ENCODE measurements around the gene LAMA3.
A peak's percentile ranks its signal among the peaks of the same experiment; 100 is the strongest.

The LAMA3 gene

GRCh38 chr18:23921716-23922285, 232.5 kb downstream of the LAMA3 start:
- DNase-seq, result no peak

DNA sequence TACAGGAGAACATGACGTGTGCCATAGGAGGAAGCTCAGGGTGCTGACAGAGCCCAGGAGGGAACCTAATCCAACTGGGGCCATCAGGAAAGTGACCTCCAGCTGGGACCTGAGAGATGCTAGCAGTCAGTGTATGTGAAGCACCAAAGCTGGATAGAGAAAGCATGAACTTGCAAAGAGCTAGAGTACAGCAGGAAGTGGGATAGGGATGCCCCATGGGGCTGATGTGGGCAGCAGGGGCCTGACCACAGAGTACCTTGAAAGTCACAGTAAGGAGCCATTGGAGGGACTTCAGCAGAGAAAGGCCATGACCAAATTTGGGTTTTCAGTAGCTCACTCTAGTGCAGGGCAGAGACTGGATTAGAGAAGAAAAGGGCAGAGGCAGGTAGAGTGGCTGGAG, 233.7 kb downstream of the LAMA3 start:
- no peak for DNase-seq

- no peak for DNase-seq
Measured at GRCh38 chr18:23924813-23925212, 235.6 kb downstream of the LAMA3 start.

- no peak for DNase-seq
Measured at GRCh38 chr18:23926571-23926970, 237.3 kb downstream of the LAMA3 start.

DNA sequence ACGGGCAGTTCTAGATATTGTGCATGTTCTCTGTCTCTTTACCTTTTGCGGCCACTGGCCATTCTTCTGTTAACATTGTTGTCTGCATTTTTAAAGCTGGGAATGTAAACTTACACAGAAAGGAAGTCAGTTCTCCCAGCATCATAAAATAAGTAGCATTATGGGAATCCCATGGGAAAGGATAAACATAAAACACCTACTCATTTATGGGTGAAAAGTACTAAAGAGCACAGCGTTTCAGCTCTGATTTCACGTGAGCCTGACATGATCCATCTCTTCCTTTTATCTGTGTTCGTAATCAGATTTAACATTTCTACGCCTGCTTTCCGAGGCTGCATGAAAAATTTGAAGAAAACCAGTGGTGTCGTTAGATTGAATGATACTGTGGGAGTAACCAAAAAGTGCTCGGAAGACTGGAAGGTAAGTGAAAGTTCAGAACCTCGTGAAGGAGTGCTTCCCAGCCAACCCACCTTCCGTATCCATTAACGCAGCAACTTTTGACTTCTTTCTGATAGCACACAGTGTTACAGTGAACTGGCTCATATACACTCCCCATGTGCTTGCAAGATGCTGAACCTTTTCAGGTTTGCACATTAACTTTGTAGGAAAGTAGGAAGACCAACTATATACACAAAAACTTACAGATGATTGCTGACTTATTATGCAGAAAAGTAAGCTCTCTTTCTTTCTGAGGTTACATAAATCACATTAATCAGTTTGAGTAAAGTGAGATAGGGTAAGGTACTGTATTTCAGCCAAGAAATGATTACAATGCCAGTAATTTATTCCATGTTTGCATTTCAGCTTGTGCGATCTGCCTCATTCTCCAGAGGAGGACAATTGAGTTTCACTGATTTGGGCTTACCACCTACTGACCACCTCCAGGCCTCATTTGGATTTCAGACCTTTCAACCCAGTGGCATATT, 238.8 kb downstream of the LAMA3 start:
- DNase-seq, result no peak

DNA sequence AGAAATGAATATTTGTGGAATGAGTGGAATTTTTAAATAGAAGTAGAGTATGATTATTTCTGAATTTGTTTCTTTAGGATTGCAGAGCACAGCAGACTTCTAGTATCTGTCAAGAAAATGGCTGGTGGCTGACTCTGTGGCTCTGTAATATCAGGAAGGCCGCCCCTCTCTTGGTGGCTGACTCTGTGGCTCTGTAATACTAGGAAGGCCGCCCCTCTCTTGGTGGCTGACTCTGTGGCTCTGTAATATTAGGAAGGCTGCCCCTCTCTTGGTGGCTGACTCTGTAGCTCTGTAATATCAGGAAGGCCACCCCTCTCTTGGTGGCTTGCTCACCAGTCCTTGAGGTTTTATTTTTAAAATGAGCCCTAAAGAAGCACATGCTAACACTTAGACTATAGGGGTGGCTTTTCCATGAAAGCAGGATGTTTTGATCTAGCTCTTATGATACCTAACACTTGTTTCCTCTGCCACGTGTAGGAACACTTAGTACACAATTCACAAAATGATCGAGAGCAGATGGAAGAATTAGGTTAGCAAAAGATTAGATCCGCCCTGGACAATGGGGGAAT, 240.2 kb downstream of the LAMA3 start:
- no peak for DNase-seq

DNA sequence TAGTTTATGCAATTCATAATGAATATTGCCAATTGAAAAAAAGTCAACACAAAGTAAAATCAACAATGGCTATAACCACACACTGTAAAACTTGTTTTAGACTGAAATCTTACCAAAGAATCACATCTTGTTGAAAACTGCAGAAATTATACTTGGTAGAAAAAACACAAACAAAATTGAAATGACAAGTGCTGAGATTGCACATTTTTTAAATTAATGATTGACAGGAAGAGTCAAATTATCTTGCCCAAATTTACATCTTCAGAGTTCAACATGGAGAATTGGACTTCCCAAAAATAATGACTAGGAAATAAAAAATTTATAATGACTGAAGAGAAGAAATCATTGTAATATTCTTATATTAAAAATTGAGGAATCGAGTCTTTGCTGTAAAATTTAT, 240.7 kb downstream of the LAMA3 start:
- DNase-seq, result no peak

DNA sequence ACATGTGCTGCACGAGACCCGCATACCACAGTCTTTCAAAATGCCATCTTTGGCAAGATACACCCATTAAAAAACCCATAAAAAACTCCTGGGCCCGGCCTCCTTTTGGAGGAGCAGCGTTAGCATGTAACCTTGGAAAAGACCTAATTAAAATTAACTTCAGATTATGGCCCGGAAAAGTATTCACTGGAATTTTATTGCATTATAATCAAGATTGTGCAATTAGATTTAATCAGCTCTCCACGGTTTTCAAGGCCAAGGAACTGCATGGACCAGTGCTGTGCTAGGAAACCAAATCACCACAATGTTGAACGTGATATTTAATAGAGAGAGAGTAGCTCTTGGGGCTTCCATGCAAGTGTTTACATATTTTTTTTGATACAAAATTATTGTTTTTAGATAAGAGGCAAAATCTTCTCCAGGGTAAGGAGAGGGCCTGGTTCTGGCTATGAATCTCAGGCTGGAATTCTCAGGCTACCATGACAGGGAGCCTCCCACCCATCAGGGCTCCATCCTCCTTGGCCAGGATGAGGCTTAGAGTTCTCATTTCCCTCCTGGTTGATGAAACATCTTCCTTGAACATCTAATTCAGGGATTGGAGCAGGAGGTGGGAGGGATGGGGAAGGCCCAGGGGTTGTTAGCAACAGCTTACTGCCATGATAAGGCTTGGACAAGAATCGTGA, 243.3 kb downstream of the LAMA3 start:
- no peak for DNase-seq

- DNase-seq, result no peak
Measured at GRCh38 chr18:23933407-23933806, 244.2 kb downstream of the LAMA3 start.

DNA sequence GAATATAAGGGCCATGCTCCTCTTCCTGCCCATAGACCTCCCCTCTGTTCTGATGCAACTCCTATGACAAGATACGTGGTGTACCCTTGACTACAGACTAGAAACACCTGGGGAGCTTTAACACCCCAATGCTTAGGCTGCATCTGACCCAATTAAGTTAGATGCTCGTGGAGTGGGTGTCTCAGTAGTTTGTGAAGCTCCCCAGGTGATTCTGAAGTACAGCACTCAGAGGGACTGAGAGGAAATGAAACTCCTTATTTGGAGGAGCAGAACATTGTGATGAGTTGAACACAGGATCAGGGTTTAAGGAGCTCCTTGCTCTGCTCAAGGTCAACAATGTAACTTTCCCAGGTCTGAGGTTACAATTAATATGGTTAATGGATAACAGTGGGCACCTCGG, 245.0 kb downstream of the LAMA3 start:
- no peak for DNase-seq

DNA sequence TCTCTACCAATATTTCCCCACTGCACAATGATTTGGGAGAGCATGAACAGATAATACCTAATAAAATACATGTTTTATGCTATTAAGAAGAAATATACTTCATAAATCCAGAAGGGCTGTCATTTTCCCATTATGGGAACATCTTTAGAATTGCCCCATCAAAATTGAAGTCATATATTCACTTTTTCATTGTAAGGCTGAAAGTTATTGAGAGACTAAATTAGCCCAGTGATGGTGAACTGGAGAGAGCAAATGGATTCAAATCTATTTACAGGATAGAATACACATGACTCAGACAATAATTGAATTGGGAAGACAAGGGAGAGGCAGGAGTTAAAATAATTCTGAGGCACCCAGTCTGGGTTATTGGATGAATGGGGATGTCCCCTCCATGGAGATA, 245.6 kb downstream of the LAMA3 start:
- DNase-seq, result no peak

DNA sequence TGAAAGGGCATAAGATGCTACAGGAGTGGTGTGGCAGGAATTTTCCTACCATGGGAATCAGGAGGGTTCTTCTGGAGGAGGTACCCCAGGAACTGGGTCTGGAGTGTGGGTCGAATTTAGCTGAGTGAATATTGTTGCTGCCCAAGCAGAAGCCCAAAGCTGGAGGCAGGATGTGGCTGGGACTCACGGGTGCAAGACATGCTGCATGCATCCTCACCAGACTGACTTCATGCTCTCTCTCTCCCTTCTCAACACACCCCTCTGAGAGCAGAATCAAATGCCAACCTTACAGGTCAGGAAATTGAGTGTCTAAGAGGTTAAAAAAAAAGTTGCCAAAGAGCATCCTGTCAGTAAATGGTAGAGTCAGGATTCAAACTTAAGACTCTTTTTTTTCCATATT, 246.6 kb downstream of the LAMA3 start:
- peak in 2 of 4 experiments; percentile 4 to 5 for DNase-seq

- DNase-seq, result no peak
Measured at GRCh38 chr18:23936381-23936958, 247.2 kb downstream of the LAMA3 start.

GRCh38 chr18:23938043-23938756, 248.9 kb downstream of the LAMA3 start:
- no peak for DNase-seq

DNA sequence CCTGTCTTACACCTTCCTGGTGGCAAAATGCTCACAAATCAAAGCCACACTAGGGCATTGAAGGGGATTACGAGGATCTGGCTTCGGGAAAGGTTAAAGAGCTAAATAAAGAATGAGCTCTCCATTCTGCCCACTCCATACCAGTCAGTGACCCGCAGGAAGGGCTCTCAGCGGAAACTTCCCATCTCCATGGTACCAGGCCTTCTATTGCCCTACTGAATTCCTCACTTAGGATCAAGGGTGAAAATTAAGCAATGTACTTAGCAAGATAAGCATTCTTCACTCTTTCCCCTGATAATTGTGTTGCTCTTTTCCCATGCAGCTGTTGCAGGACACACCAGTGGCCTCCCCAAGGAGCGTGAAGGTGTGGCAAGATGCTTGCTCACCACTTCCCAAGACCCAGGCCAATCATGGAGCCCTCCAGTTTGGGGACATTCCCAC, 249.7 kb downstream of the LAMA3 start:
- DNase-seq, result no peak

GRCh38 chr18:23939366-23939765, 250.1 kb downstream of the LAMA3 start:
- no peak for DNase-seq

DNA sequence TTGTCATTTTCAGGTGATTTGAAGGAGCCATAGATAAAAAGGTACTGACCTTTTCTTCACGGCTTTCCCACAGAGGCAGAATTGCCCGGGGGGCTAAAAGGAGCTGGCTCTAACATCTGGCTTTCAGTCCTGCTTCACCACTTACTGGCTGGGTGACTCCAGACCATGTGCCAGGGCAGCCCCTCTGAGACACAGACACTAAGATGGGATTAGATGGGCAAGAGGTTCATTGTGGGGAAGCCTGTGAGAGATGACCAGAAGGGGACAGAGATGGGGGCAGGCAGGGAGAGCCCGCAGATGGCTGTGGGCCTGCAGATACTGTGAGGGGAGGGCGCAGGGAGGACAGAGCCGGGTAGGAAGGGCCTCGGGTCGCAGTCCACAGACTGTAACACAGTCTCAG, 250.6 kb downstream of the LAMA3 start:
- no peak for DNase-seq

DNA sequence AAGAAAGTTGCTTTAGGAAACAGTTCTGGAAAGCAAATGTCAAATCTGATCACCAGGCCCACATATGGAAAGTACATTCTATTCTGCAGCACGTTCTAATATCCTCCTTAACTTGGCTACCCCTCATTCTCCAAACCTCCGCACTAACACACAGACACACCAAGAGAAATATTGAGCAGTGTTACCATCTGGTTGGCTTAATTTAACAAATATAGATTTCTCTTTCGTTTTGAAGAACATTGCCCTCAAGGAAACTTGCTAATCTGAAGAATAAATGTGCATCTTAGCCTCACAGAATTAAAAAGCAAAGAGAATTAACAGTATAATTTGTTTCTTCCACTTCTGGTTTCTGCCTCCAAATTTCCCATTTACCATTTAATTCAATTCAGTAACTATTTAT, 252.5 kb downstream of the LAMA3 start:
- no peak for DNase-seq

GRCh38 chr18:23943104-23943503, 253.9 kb downstream of the LAMA3 start:
- no peak for DNase-seq

DNA sequence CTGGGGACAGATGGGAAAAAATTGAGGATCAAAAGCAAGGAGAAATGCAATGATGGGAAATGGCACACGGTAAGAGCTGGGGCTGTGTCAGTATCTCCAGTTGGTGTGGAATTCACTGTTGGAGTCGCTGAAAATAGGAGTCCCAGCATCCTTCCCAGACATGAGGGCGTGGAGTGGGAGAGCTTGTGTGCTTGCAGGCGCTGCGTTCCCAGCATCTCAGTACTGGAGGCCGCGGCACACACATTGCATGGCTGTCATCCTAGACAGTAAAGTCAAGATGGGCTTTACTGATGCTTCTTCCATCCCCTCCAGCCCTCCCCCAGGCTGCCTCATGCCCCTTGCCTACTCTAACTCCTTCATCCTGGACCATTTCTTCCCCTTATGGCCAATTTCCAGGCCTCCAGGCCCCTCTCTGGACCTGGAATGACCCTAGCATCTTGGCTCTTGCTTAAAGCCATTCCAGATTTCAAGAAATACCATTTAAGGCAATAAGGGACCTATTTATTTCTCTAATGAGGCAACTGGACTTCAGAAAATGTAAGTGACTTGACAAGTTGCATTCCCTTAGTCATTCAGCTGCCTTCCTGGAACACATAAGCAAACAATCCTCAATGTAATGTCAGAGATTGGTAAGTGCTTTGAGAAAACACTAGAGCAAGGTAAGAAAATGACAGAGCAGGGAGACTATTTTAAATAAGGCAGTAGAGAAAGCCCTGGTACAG, 254.8 kb downstream of the LAMA3 start:
- no peak for DNase-seq

DNA sequence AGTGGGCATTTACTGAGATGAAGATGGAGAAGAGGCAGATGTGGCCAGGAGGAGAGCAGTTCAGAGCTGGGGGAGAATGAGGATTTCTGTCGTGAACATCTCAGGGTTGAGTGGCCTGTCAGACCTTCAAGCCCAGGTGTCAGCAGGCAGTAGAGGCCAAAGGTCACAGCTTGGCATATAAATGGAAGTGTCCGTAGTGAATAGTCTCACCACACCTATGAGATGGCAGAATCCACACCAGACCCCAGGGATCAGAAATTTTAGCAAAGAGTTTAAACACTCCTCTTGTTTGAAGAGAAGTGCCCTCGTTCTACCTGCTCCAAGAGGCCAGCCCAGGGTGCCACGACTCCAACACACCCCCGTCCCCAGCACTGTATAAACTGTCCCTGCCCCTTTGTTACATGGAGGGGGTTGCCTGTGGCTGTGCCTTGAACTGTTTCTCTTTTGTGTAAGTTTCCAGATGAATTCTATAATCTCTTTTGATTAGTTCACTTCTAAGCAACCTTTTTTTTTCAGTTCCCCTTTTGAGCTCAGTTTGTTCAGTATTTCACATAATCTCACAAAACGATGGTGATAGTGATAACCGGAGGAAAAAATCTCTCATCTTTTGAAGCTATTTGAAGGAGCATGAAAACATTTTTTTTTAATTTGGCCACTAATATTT, 256.3 kb downstream of the LAMA3 start:
- DNase-seq, result no peak

Data from activated CD4-positive, CD25-positive, alpha-beta regulatory T cell (primary cell).